Brain microvascular endothelial cell (primary cell): ENCODE results near the gene CDKN2D.
"Not testable (repeated sequence)": the region's sequence is repeated elsewhere in the genome, so short reads cannot be mapped to it uniquely, and the experiment has no call there.

Source experiments
- DNase-seq: peaks from one replicate; pipeline ENCODE4 v3.0.0-alpha.2; 2020
- H3K27ac ChIP-seq: fragments of 250-450 bp; sonication (Bioruptor Pico); 2 replicates; pipeline ENCODE4 v1.5.1; 2020; ENCODE audit warnings: mild to moderate bottlenecking, moderate library complexity
- H3K27me3 ChIP-seq: fragments of 250-450 bp; sonication (Bioruptor Pico); replicated peaks from 2 replicates; pipeline ENCODE4 v1.5.1; 2020; ENCODE audit warnings: mild to moderate bottlenecking
- H3K36me3 ChIP-seq: fragments of 250-450 bp; sonication (Bioruptor Pico); replicated peaks from 2 replicates; pipeline ENCODE4 v1.5.1; 2020; ENCODE audit warnings: mild to moderate bottlenecking
- H3K4me3 ChIP-seq: 2 replicates; pipeline ENCODE4 v1.5.1; 2011; ENCODE audit warnings: low read depth, mild to moderate bottlenecking, control low read depth, low read length, moderate library complexity
- CTCF ChIP-seq: IDR thresholded peaks from 2 replicates; pipeline ENCODE4 v1.5.1; 2011; ENCODE audit warnings: low read depth, mild to moderate bottlenecking, moderate library complexity, low read length, control low read depth, inconsistent platforms; ENCODE audit errors: missing control alignments
- in situ Hi-C: cut with HindIII; loops from 2 replicates; pipeline ENCODE4 v1.10.0; 2017; ENCODE audit warnings: low sequenced_read_pairs, low pct_ligation_motif_present

CDKN2D gene

GRCh38 chr19:10538204-10538983 lies 30.4 kb downstream of the CDKN2D start:
- DNase-seq = no peak
- Histone ChIP-seq H3K27me3 (no peaks in the 10 kb centered on the region), H3K27ac (no peak overlapping the region), H3K4me3 (no peak overlapping the region), H3K36me3 (no peaks in the 10 kb centered on the region)
- no peak for TF ChIP-seq CTCF
- in situ Hi-C loops = no loop called here

- no peak for DNase-seq
- in situ Hi-C loops = no loop called here
- Histone ChIP-seq H3K27me3 (no peaks in the 10 kb centered on the region), H3K4me3 (no peak overlapping the region), H3K36me3 (no peaks in the 10 kb centered on the region), H3K27ac (no peak overlapping the region)
- TF ChIP-seq CTCF = no peak
Measured at GRCh38 chr19:10537668-10538067, 31.1 kb downstream of the CDKN2D start.

- no peaks in the 10 kb centered on the region for H3K36me3 ChIP-seq
- in situ Hi-C loops = no loop called here
- H3K4me3 ChIP-seq = no peak overlapping the region
- no peaks in the 10 kb centered on the region for H3K27me3 ChIP-seq
- DNase-seq = no peak
- no peak overlapping the region for H3K27ac ChIP-seq
- TF ChIP-seq CTCF = no peak
Measured at GRCh38 chr19:10535613-10536012, 33.2 kb downstream of the CDKN2D start.

- Histone ChIP-seq H3K27me3 (no peaks in the 10 kb centered on the region), H3K4me3 (no peak overlapping the region), H3K27ac (peak overlapping the region; percentile 56), H3K36me3 (no peaks in the 10 kb centered on the region)
- DNase-seq = peak; percentile 73
- in situ Hi-C loops = no loop called here
- TF ChIP-seq CTCF = no peak
Measured at GRCh38 chr19:10533646-10534386, 35.0 kb downstream of the CDKN2D start.

GRCh38 chr19:10532457-10532856 lies 36.3 kb downstream of the CDKN2D start:
- no peak for TF ChIP-seq CTCF
- Histone ChIP-seq H3K27me3 (no peaks in the 10 kb centered on the region), H3K36me3 (no peaks in the 10 kb centered on the region), H3K4me3 (no peak overlapping the region), H3K27ac (no peak overlapping the region)
- no peak for DNase-seq
- in situ Hi-C loops = no loop called here

GRCh38 chr19:10526887-10527286 lies 41.9 kb downstream of the CDKN2D start:
- in situ Hi-C loops, H3K27me3 ChIP-seq, DNase-seq, H3K36me3 ChIP-seq, H3K27ac ChIP-seq, H3K4me3 ChIP-seq: not testable (repeated sequence)
